GM12864 (cell line): ENCODE results near the gene DUSP6.

Experiments used
- DNase-seq: peaks from one replicate; pipeline ENCODE4 v3.0.0-alpha.2; 2011; ENCODE audit warnings: low read depth
- H3K4me3 ChIP-seq: 2 replicates; pipeline ENCODE4 v1.5.1; 2011; ENCODE audit warnings: mild to moderate bottlenecking, low read depth, low read length, control low read depth
- CTCF ChIP-seq: IDR thresholded peaks from 2 replicates; pipeline ENCODE4 v1.5.1; 2011; ENCODE audit warnings: low read depth, mild to moderate bottlenecking, moderate library complexity, low read length, control low read depth, inconsistent platforms; ENCODE audit errors: missing control alignments

DUSP6 gene

GRCh38 chr12:89347325-89347829, 4.9 kb downstream of the DUSP6 start:
- DNase-seq = no peak
- no peak overlapping the region for H3K4me3 ChIP-seq
- TF ChIP-seq CTCF = no peak

- no peak overlapping the region for H3K4me3 ChIP-seq
- DNase-seq = no peak
- TF ChIP-seq CTCF = no peak
These were observed 5.5 kb downstream of the DUSP6 start for GRCh38 chr12:89346741-89347324.

- DNase-seq = peak; percentile 92
- no peak overlapping the region for H3K4me3 ChIP-seq
- TF ChIP-seq CTCF = no peak
These were observed 6.2 kb downstream of the DUSP6 start for GRCh38 chr12:89345830-89346740.

- no peak for DNase-seq
- H3K4me3 ChIP-seq = no peak overlapping the region
- no peak for TF ChIP-seq CTCF
These were observed 6.9 kb downstream of the DUSP6 start for GRCh38 chr12:89345376-89345775.

GRCh38 chr12:89344862-89345202, 7.5 kb downstream of the DUSP6 start:
- no peak for TF ChIP-seq CTCF
- no peak for DNase-seq
- no peak overlapping the region for H3K4me3 ChIP-seq

GRCh38 chr12:89344043-89344861, 8.0 kb downstream of the DUSP6 start:
- no peak overlapping the region for H3K4me3 ChIP-seq
- no peak for TF ChIP-seq CTCF
- DNase-seq = no peak
